GM18867 (cell line): ENCODE data around the gene C6orf132.
"Not testable (repeated sequence)": the region's sequence is repeated elsewhere in the genome, so short reads cannot be mapped to it uniquely, and the experiment has no call there.

ENCODE experiments used
- ATAC-seq: cut with Tn5 transposase; IDR thresholded peaks from one replicate; pipeline ENCODE4 v1.9.1; 2021; ENCODE audit warnings: mild to moderate bottlenecking, moderate library complexity; ENCODE audit not compliant: unreplicated experiment

The C6orf132 gene, protein sequence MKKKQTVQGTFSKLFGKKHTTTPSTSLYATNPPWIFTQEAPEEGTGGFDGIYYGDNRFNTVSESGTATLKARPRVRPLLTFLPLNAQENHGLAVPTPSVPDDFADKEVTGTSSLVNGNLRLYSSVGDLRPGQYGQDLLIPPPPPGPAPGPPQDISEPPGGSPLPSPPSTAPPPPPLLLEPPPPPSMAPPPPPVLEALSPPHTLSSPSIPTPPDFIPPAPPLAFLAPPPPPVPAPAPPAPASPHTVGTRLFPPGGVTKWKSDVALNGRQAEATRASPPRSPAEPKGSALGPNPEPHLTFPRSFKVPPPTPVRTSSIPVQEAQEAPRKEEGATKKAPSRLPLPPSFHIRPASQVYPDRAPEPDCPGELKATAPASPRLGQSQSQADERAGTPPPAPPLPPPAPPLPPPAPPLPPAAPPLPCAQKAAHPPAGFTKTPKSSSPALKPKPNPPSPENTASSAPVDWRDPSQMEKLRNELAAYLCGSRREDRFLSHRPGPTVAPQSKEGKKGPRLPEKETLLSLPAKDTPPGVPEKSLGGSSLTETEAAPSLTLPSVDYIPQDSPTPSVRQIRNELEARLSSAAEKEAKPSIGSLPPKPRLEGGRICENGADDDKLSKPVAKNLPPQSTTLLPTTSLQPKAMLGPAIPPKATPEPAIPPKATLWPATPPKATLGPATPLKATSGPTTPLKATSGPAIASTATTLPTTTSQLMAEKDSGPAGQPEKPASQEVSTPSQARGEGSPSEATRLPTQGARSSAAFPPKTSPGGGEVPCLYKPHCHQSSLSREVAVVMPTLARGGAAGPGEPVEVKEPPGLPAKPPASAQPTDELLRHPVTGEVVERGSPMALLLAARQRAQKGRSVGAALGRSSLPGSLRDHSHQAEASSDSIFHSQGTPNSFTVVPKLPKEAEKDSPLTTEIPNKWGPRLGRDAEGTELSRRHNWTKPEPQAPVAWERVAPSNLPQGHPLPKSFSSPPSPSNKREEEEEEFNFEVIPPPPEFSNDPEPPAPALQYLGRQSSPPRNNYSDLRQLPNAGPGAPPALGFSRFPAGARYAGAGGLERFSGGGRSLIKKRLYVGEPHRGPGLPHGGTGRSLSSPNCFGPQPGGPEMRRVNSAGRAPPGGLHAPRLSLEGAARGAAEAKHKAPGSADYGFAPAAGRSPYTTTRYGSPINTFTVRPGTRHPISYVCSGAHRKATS

DNA sequence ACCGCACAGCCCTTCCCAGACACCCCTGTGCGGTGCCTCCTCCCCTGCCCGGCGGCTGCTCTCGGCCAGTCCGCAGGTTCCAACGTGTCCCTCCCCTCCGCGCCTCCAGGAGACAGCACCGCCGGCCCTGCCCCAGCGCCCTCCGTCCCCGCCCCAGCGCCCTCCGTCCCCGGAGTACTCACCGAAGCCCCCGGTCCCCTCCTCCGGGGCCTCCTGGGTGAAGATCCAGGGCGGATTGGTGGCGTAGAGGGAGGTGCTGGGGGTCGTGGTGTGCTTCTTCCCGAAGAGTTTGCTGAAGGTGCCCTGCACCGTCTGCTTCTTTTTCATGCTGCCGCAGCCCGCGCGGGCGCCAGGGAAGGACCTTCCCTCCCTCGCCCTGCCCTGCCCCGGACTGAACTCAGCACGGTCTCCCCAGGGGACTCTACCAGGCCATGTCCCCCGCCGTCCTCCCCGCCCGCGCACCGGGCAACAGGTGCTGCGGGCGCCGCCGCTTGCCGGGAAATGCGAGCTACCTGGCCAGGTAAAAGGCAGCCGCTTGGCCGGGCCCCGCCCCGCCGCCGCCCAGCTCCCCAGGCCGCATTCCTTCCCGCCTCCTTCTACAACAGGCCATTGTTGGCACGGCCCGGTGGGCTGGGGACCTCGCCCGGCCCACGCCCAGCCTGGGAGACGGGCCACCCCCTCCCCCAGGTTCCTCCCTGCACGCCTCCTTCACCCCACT, at the start of gene C6orf132:
TSS of gene C6orf132 (minus strand) at position 503 of the 718 bp plus-strand sequence. CDS start at position 327, 176 bp downstream.
- ATAC-seq = no peak

DNA sequence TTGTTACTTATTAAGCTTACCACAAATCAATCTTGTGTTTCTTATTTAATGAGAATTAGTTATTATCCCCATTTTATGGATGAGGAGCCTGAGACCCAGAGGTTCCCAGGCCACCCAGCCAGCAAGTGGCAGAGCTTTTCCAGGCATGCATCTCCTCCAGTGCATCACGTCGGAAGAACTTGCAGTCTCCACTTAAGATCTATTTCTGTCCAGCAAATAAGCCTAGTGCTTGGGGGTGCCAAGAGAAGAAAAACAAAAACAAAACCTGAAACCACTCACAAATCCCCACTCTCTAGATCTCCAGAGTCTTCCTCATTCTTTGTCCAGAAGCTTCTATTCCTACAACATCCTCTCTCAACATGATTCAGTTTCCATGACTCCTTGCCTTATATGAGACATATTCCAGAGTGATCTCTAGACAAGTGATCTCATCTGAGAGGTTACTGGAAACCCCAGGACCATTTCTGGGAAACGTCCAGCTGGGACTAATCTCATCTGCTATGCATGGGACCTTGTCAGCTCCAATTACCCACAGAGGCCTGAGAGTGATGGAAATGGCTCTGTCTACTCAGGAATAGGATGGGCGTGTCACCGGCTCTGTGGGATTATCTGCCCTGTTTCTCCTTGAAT, 48.2 kb upstream of the C6orf132 start:
- ATAC-seq = no peak

DNA sequence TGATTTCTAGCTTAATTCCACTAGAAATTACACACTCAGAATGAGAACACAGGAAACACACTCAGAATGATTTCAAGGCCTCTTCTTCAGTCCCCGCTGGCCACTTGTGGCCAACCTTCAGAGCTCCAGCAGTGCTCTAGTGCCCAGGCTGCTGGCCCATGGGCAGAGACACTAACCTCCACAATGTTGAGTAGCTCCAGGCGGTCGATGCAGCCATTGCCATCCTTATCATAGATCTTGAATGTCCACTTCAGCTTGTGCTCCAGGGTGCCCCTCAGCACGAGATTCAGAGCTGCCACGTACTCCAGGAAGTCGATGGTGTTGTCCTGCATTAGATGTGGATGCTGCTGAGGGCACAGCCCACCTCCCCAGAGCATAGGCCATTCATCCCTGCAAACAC, 46.0 kb upstream of the C6orf132 start:
- no peak for ATAC-seq

DNA sequence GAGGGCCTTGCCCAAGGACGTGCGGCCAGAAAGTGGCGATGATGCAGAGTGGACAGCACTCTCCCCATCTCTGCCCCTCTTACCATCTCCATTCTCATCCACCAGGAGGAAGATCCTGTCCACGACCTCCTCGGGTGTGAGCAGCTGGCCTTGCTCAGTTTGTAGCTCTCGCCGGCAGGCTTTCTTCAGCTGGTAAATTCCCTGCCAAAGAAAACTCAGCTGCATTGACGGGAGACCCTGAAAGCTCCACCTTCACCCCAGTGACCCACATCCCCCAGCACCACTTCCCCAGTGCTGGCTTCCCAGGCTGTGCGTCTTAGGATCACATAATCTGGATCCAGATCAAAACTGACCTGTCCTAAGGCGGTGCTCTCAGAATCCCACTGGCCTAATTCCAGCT, 43.2 kb upstream of the C6orf132 start:
- ATAC-seq = no peak

DNA sequence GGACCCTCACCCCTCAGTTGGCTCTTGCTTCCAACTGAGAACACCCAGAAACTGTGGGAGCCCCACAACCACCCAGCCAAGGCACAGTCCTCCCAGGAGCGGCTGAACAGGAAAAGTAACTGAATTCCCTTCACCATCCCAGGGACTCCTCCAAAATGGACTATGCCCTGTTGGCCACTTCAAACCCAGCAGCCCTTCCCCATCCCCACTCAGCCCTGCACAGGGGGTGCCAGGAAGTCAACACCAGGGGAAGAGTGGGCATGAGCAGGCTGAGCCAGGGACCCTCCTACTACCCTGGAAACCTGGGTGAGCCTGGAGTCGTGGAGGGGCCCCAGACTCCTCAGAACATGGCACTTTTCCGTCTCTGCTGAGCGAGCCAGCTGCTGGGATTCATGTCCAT, 42.1 kb upstream of the C6orf132 start:
- no peak for ATAC-seq

DNA sequence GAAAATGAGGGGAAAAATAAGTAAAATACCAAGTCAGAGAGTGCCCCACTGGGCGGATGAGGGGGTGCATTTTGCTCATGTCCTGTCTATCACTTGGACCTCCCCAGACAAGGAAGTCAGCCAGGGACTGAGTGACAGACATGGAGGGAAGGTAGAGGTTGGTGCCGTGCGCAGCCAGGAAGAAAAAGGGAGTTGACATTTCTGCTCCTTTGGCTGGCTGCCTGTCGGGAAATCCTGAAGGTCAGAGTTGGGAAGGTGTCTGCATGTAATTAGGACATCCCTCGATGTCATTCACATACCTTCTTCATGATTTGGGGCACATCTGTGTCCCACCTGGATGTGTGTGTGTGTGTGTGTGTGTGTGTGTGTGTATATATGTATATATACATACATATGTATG, 39.7 kb upstream of the C6orf132 start:
- ATAC-seq = no peak

DNA sequence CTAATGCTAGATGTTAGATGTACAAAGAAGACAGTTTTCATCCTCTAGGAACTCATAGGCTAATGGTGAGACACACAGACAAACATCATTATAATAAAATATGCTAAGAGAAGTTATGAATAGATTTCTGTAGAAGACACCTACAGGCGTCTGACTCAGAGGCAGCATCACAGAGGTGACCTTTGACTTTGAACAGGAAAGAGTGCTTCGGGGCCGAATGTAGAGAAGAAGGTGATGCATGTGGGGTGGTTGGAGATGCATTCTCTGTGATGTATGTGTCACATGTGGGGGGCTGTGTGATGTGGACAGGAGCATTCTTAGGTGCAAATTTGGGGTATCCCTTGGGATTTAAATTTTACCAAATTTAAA, 37.5 kb upstream of the C6orf132 start:
- ATAC-seq = no peak

DNA sequence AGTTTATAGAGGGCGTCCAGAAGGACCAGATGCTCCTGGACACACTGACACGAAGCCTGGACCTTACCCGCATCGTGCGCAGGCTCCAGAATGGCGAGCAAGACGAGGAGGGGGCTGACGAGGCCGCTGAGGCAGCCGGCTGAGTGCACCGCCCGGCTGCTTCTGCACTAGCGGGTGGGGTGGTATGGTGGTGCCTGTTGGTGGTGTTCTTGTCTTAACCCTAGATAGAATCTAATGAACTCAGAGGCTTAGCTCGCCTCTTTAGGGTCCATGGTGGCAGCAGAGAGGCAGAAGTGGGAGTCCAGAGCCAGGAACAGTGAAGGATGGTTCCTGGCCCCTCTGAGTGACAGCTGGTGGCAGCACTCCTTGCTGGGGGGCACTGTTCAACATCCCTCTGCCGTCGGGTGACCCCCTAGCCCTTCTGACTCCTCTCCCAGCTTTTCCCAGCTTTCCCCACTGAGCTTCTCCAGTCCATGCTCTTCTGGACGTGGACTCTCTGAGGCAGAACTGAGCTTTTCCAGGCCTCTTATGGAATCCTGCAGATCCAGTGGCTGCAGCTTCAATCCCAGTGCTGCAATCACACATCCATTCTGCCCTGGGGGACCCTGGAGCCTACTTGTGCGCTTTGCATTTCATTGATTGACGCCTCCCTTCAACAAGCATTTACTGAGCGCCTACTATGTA, 37.0 kb upstream of the C6orf132 start:
- ATAC-seq = no peak

DNA sequence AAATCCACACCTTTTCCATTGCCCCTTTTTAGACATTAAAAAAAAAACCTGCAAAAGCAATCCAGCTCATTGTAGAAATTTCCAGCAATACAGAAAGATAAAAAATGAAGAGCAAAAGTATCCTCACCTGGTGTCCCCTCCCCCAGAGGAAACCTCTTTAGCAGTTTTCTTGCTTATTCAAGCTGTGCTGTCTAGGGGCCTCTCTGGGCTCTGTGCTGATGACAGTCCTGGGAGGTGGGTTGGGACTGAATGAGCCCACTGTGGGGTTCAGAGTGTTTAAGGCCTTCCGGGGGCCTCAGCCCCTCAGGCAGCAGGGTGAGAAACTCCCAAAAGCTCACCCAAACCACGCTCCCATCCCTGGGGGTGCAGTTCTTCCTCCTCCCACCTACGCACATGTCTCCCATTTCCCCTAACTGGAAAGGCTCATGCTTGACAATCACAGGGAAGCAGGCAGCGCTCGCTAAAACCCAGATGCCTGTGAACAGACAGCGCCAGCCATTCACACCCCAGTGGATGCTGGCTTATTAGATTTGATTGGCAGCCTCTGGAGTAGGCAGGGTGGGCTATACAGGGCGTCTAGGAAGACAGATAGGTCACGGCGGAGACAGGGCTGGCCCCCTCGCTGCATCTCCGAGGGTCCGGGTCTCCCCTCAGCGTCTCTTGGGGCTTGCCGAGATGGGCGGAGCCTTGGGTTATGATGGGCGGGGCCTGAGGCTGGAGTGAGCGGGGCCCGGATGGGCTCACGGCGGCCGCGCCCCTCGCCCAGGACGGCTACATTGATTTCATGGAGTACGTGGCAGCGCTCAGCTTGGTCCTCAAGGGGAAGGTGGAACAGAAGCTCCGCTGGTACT, 35.3 kb upstream of the C6orf132 start:
- ATAC-seq = no peak

DNA sequence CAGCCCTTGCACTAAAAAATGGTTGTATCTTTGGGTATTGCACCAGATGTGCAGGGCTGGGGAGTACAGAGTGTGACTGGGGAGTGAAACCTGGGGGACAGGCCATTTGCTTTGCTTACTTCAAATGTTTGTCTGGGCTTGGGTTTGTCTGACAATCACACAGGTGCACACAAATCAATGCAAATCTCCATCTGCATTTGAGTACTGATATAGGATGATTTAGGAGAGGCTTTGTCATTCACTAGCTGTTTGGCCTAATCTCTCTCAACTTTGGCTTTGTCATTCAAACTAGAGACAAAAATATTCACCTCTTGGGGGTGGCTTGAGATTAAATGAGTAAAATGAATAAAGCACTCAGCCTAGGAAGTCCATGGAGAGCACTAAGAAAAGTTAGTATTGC, 34.6 kb upstream of the C6orf132 start:
- no peak for ATAC-seq

DNA sequence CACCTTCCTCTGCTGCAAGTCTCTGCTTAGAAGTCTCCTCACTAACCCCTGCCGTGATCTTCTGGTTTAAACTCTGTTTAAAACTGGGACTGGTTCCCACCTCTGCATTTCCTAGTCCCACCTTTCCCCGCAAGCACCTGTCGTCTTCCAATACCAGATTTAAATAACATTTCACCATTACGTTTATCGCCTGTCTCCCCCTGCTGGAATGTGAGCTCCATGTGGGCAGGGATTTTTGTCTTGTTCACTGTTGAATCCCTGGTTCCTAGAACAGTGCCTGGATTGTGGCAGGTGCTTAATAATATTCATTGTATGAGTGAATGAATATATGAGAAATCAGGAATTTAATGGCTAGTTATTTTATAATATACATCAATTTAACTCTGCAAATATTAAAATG, 33.4 kb upstream of the C6orf132 start:
- ATAC-seq = no peak

DNA sequence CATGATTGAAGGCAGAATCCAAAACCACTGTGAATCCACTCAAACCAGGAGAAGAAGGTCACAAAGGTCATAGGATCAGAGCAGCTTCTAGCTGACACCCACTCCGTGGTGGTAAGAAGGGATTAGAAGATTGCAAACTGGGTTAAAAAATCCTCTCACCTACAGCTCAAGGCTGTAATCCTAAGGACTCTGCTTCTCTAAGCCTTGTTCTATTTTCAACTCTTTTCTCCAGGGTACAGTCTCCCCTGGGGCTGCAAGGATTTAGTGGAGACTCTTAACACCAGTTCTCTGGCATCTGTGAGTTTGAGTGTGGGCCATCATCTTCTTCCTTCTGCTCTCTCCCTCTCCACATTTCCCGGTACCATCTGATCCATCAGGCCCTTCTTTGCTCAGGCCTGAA, 30.7 kb upstream of the C6orf132 start, which contains the start of gene GUCA1A:
TSS of gene GUCA1A (plus strand) at position 264 of the 400 bp plus-strand sequence. CDS start 250 bp downstream, outside the sequence.
- ATAC-seq = no peak

DNA sequence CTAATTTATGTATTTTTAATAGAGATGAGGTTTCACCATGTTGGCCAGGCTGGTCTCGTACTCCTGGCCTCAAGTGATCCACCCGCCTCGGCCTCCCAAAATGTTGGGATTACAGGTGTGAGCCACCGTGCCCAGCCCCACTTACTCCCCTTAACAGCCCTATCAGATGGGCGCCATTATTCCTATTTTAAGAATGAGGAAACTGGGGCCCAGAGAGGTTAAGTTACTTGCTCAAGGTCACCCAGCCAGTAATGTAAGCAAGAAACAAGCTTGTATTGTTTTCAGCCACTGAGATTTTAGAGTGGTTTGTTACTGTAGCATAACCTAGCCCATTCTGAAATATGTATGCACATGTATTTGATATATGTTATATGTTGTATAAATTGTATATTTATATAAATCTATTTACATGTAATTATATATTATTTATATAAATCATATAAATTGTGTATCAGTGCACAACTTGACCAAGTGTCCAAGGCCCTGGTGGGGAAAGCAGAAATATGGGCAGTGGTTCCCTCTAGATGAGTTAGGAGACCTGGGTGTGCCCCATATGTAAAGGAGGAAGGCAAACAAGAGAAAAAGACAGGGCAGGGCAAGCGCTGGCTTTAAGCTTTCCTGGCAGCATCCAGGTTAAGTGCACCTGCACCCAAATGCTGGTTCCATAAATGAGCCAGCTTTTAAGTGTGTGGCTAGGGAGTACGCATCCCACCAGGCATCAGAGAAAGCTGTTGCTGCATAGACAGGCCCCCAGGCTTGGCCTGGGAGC, 29.6 kb upstream of the C6orf132 start:
- ATAC-seq = no peak

DNA sequence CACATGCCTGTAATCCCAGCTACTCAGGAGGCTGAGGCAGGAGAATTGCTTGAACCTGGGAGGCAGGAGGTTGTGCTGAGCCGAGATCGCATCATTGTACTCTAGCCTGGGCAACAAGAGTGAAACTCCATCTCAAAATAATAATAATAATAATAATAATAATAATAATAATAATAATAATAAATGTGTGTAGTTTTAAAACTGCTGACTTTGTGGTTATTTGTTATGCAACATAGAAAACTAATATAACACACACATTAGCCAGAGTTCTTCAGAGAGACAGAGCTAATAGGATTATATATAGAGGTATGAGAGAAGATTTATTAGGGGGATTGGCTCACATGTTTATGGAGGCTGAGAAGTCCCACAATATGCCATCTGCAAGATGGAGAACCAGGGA, 27.4 kb upstream of the C6orf132 start:
- not testable (repeated sequence) for ATAC-seq

DNA sequence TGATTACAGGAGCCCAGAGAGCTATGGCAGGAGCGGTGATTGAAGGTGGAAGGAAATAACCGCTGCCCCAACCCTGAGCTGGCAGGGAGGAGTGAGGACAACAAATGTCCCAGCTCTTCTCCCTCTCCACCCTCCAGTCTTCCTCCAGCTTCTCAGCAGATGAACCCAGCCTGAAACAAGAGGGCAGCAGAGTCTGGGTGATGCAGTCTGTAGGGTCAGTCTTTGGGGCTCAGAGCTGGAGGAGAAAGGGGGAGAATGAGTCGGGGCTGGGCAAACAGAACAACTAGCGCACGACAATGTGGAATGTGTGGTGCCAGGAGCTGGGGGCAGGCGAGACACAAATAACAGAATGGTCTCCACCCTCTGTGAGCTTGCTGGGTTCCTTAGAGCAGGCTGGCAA, 26.2 kb upstream of the C6orf132 start:
- no peak for ATAC-seq

DNA sequence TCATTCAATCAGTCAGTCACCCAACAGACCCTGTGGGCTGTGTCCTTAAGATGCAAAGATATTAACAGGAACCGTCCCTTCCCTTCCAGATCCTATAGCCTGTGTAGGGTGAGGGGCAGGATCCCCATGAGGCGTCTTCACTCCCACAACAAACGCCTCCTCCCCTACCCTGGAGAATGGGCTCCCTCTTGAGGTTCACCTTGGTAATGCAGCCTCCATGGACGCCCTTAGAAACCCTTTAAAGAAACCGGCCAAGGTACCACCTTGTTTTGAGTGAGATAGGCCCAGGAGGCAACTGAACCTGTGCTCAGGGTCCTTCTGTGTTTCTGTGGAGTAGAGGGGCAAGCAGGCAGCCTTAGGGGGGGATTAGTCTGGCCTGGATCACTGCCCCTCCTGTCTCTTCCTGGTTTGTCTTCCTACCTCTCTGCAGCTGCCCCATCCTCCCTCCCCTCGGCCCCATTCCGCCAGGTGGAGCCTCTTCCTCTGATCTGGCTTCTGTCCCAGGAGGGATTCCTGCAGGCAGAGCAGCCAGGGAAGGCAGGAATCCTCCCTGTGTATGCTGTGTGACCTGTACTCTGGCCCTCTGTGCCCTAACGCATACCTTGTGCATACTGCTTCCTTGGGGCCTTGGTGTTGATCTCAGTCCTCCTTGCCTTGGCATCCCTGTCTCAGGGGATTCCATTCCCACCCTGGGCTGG, 24.2 kb upstream of the C6orf132 start:
- no peak for ATAC-seq

DNA sequence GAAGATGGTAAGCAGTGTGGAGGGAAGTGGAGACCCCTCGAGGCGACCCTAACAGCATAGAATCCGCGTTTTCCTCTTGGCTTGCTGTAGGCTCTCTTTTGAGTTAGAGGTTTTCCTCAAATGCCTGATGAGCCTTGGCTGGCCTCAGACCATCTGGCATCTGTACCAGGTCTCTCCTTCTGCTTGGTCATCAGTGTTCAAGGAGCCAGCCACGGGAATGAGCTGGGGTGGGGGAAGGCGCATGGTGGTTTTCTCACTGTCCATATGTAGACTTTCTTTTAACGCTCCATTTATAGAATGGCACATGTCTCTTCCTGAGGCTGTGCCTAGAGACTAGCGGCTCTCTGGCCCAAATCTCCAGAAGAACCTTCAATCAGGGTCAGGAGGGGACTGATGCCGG, 22.6 kb upstream of the C6orf132 start:
- ATAC-seq = no peak
